ENCODE data around the gene MCM3AP. TPM values are rescaled to one million over a fixed set of nuclear protein-coding genes. Genes with fewer than 3 reads are reported as not detected.

The MCM3AP gene
- total RNA-seq, 4 donors from 2014 or later = 55.3 to 170 (median 95.2) TPM

GRCh38 chr21:46246345-46246744 is 39.1 kb downstream of the MCM3AP start:
- TF ChIP-seq CTCF (IDR thresholded peaks at IDR 0.05; ENCODE audit: low read depth) = no peak

GRCh38 chr21:46245213-46245915 is 40.0 kb downstream of the MCM3AP start:
- no peak for TF ChIP-seq CTCF (IDR thresholded peaks at IDR 0.05; ENCODE audit: low read depth)

- TF ChIP-seq CTCF (IDR thresholded peaks at IDR 0.05; ENCODE audit: low read depth) = no peak
These were observed 40.8 kb downstream of the MCM3AP start for GRCh38 chr21:46244602-46245001.

GRCh38 chr21:46243960-46244361 is 41.5 kb downstream of the MCM3AP start:
- TF ChIP-seq CTCF (IDR thresholded peaks at IDR 0.05; ENCODE audit: low read depth) = no peak

- TF ChIP-seq CTCF (IDR thresholded peaks at IDR 0.05; ENCODE audit: low read depth) = no peak
These were observed 42.1 kb downstream of the MCM3AP start for GRCh38 chr21:46243325-46243724.

- TF ChIP-seq CTCF (IDR thresholded peaks at IDR 0.05; ENCODE audit: low read depth) = no peak
These were observed 45.5 kb downstream of the MCM3AP start for GRCh38 chr21:46239817-46240325.

GRCh38 chr21:46237474-46237873 is 47.9 kb downstream of the MCM3AP start:
- TF ChIP-seq CTCF (IDR thresholded peaks at IDR 0.05; ENCODE audit: low read depth) = no peak
